Brain microvascular endothelial cell (primary cell): ENCODE data around the gene PON1.

Experiments
- DNase-seq: peaks from one replicate; pipeline ENCODE4 v3.0.0-alpha.2; 2020
- H3K27ac ChIP-seq: fragments of 250-450 bp; sonication (Bioruptor Pico); 2 replicates; pipeline ENCODE4 v1.5.1; 2020; ENCODE audit warnings: mild to moderate bottlenecking, moderate library complexity
- H3K27me3 ChIP-seq: fragments of 250-450 bp; sonication (Bioruptor Pico); replicated peaks from 2 replicates; pipeline ENCODE4 v1.5.1; 2020; ENCODE audit warnings: mild to moderate bottlenecking
- H3K36me3 ChIP-seq: fragments of 250-450 bp; sonication (Bioruptor Pico); replicated peaks from 2 replicates; pipeline ENCODE4 v1.5.1; 2020; ENCODE audit warnings: mild to moderate bottlenecking
- H3K4me3 ChIP-seq: 2 replicates; pipeline ENCODE4 v1.5.1; 2011; ENCODE audit warnings: low read depth, mild to moderate bottlenecking, control low read depth, low read length, moderate library complexity
- CTCF ChIP-seq: IDR thresholded peaks from 2 replicates; pipeline ENCODE4 v1.5.1; 2011; ENCODE audit warnings: low read depth, mild to moderate bottlenecking, moderate library complexity, low read length, control low read depth, inconsistent platforms; ENCODE audit errors: missing control alignments
- in situ Hi-C: cut with HindIII; loops from 2 replicates; pipeline ENCODE4 v1.10.0; 2017; ENCODE audit warnings: low sequenced_read_pairs, low pct_ligation_motif_present

The PON1 gene

GRCh38 chr7:95251966-95252365, 72.4 kb downstream of the PON1 start:
- Histone ChIP-seq H3K27ac (no peak overlapping the region), H3K36me3 (no peaks in the 10 kb centered on the region), H3K27me3 (no peaks in the 10 kb centered on the region), H3K4me3 (no peak overlapping the region)
- no peak for TF ChIP-seq CTCF
- no peak for DNase-seq
- in situ Hi-C loops, result no loop called here

GRCh38 chr7:95250571-95250970, 73.8 kb downstream of the PON1 start:
- Histone ChIP-seq H3K4me3 (no peak overlapping the region), H3K27me3 (no peaks in the 10 kb centered on the region), H3K36me3 (no peaks in the 10 kb centered on the region), H3K27ac (no peak overlapping the region)
- no peak for DNase-seq
- in situ Hi-C loops, result no loop called here
- no peak for TF ChIP-seq CTCF
